Measurements from ENCODE around the gene ADSS1. TPM values are rescaled to one million over a fixed set of nuclear protein-coding genes. Genes with fewer than 3 reads are reported as not detected.

Gene ADSS1
- polyA plus RNA-seq, 4 donors = 3.6 to 12.7 (median 6.3) TPM

DNA sequence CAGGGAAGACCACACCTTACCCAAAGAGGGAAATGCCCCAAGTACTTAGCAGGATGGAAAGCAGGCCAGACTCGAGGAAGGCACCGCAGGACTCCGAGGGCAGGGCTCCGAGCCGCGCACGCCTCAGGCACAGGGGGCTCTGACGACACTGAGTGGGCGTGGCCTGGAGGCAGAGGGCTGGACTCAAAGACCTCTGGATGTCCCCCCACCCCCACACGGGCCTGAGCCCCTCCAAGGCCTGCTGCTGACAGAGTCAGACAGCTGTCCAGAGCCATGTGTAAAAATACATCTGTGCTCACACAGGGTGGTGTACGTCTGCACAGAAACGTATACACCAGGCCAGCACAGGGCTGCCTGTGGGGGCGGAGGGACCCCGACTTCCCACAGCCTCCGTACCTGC, 70.1 kb downstream of the ADSS1 start:
- peak overlapping the region in 1 of 3 donors; percentile 50 for H3K27ac ChIP-seq (ENCODE audit: low read depth in 1 of 3, low read length in 2 of 3)
- DNase-seq (peak; percentile 36 to 72), FAIRE-seq (no peak)
- H3K9me3 ChIP-seq (ENCODE audit: control insufficient read depth in 2 of 2, insufficient read depth in 1 of 2, low read depth in 1 of 2, low read length in 1 of 2) = no peaks in the 10 kb centered on the region
- 3 to 16% (median 9%) methylated on average over 15 of the region's 15 CpGs for WGBS, 3 donors
- H3K36me3 ChIP-seq (ENCODE audit: control insufficient read depth in 3 of 3, insufficient read depth in 2 of 3, low read depth in 1 of 3, low read length in 3 of 3) = peaks cover 0 to 49% (median 3%) of the 10 kb centered on the region in 3 donors
- H3K27me3 ChIP-seq (ENCODE audit: control insufficient read depth in 3 of 3, insufficient read depth in 3 of 3, low read length in 3 of 3) = no peaks in the 10 kb centered on the region
- H3K4me3 ChIP-seq (ENCODE audit: low read depth in 1 of 3, low read length in 3 of 3) = peak overlapping the region; percentile 71 to 95 (median 91)
- H3K4me1 ChIP-seq (ENCODE audit: control insufficient read depth in 3 of 3, insufficient read depth in 2 of 3, low read depth in 1 of 3, low read length in 2 of 3) = peaks cover 0 to 35% (median 12%) of the 10 kb centered on the region in 3 donors

DNA sequence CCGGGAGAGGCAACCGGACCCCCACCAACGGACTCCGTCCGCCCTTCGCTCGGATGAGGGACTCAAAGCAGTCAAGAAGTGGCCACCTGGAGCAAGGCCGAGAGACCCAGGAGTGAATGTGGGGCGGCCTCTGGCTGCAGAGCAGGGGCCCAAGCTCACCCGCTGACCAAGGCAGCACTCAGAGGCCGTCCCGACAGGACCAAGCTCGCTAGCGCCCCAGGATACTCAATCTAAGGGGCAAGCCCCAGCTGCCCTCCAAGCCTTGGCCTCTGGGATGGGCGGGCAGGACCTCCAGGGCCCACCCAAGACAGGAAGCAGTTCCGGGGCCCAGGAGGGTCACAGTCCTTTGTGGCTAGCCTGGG, 70.6 kb downstream of the ADSS1 start:
- peaks cover 0 to 37% (median 12%) of the 10 kb centered on the region in 3 donors for H3K4me1 ChIP-seq (ENCODE audit: control insufficient read depth in 3 of 3, insufficient read depth in 2 of 3, low read depth in 1 of 3, low read length in 2 of 3)
- peak overlapping the region; percentile 50 to 78 (median 65) for H3K27ac ChIP-seq (ENCODE audit: low read depth in 1 of 3, low read length in 2 of 3)
- DNase-seq (no peak), FAIRE-seq (no peak)
- H3K27me3 ChIP-seq (ENCODE audit: control insufficient read depth in 3 of 3, insufficient read depth in 3 of 3, low read length in 3 of 3) = no peaks in the 10 kb centered on the region
- 1 to 4% (median 3%) methylated on average over 16 of the region's 16 CpGs for WGBS, 3 donors
- H3K9me3 ChIP-seq (ENCODE audit: control insufficient read depth in 2 of 2, insufficient read depth in 1 of 2, low read depth in 1 of 2, low read length in 1 of 2) = no peaks in the 10 kb centered on the region
- H3K36me3 ChIP-seq (ENCODE audit: control insufficient read depth in 3 of 3, insufficient read depth in 2 of 3, low read depth in 1 of 3, low read length in 3 of 3) = peaks cover 0 to 43% (median 3%) of the 10 kb centered on the region in 3 donors
- H3K4me3 ChIP-seq (ENCODE audit: low read depth in 1 of 3, low read length in 3 of 3) = peak overlapping the region; percentile 71 to 95 (median 91)

DNA sequence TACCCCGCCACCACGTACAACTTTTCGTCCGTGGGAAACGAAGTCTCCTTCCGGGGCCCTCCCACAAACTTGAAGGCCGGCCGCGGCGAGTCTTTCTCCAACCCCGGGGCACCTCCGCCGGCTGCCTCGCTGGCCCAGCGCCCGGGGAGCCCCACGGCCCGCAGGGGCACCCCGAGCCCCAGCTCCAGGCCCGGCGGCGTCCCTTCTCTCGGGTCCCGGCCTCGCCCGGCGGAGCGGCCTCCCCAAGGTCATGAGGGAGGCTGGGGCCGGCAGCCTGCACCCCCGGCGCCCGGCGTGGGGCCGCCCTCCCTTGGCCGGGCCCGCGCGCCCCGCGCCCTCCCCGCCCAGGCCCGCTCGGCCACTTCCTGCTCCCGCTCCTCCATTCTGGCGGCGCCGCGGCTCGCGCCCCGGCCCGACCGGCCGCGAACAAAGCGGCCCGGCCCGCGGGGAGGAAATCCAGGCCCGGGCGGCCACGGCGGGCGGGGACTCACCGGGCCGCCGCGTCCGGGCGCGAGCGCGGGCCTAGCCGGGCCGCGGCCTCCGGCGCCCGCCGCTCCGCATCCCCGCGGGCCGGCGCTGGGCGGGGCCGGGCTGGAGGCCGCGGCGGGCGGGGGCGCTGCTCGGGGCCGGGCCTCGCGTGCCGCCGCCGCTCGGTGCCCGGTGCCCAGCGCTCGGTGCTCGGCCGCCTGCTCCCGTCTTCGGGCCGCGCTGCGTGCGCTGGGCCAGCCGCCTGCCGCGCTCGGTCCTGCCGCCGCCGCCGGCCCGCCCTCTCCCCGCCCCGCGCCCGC, 71.2 kb downstream of the ADSS1 start, which contains the start of gene AKT1:
AKT1 (minus strand) TSS at position 756 of the 788 bp plus-strand sequence. CDS start 3,105 bp downstream, outside the sequence.
- WGBS, 3 donors = 0 to 1% (median 0%) methylated on average over 53 to 123 of the region's 124 CpGs
- Histone ChIP-seq H3K36me3 (ENCODE audit: control insufficient read depth in 3 of 3, insufficient read depth in 2 of 3, low read depth in 1 of 3, low read length in 3 of 3) (peaks cover 0 to 38% (median 3%) of the 10 kb centered on the region in 3 donors), H3K9me3 (ENCODE audit: control insufficient read depth in 2 of 2, insufficient read depth in 1 of 2, low read depth in 1 of 2, low read length in 1 of 2) (no peaks in the 10 kb centered on the region), H3K27ac (ENCODE audit: low read depth in 1 of 3, low read length in 2 of 3) (peak within 1 kb of the TSS; percentile 72 to 85 (median 84)), H3K27me3 (ENCODE audit: control insufficient read depth in 3 of 3, insufficient read depth in 3 of 3, low read length in 3 of 3) (no peaks in the 10 kb centered on the region), H3K4me3 (ENCODE audit: low read depth in 1 of 3, low read length in 3 of 3) (peak within 1 kb of the TSS; percentile 71 to 95 (median 91)), H3K4me1 (ENCODE audit: control insufficient read depth in 3 of 3, insufficient read depth in 2 of 3, low read depth in 1 of 3, low read length in 2 of 3) (peaks cover 0 to 42% (median 12%) of the 10 kb centered on the region in 3 donors)
- FAIRE-seq (no peak), DNase-seq (peak; percentile 32 to 75)

DNA sequence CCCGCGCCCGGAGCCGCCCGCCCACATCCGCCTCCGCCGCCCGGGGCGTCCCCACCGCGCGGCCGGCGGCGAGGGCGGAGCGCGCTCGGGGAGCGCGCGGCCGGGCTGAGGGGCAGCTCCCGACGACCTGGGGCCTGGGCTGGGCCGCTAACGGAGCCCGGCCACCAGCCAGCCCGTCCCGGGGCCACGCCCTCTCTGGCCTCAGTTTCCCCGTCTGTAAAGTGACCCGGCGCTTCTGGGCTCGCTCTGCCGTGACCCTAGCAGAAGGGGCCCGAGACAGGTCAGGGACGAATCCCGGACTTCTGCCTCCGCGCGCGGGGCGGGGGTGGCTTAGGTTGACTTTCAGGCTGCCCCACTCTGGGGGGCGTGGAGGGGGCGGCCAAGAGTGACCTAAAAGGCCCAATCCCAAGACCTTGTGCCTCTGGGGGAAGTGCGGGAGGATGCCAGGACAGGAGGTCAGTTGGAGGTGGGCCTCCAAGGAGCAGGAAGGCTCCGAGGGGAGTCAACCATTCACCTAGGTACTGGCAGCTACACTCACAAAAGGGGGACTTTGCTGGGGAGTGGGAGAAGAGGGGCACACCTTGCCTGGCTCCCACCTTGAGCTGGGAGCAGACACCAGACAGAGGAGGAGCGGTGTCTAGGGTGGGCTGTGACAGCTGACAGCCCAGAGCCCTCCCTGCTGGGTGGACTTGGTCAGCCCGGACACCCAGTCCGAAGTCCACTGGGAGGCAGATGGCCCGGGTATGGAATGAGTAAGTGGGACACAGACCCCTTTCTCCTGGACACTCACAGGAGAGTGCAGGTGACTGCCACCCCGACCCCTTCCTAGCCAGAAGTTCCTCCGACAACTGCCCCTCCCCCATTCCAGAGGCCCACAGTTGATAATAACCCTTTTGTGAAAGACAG, 72.0 kb downstream of the ADSS1 start:
- DNase-seq (peak; percentile 58 to 81), FAIRE-seq (no peak)
- Histone ChIP-seq H3K9me3 (ENCODE audit: control insufficient read depth in 2 of 2, insufficient read depth in 1 of 2, low read depth in 1 of 2, low read length in 1 of 2) (no peaks in the 10 kb centered on the region), H3K27ac (ENCODE audit: low read depth in 1 of 3, low read length in 2 of 3) (peak overlapping the region; percentile 72 to 85 (median 84)), H3K36me3 (ENCODE audit: control insufficient read depth in 3 of 3, insufficient read depth in 2 of 3, low read depth in 1 of 3, low read length in 3 of 3) (peaks cover 0 to 30% (median 3%) of the 10 kb centered on the region in 3 donors), H3K27me3 (ENCODE audit: control insufficient read depth in 3 of 3, insufficient read depth in 3 of 3, low read length in 3 of 3) (no peaks in the 10 kb centered on the region), H3K4me3 (ENCODE audit: low read depth in 1 of 3, low read length in 3 of 3) (peak overlapping the region; percentile 65 to 95 (median 91)), H3K4me1 (ENCODE audit: control insufficient read depth in 3 of 3, insufficient read depth in 2 of 3, low read depth in 1 of 3, low read length in 2 of 3) (peaks cover 0 to 42% (median 12%) of the 10 kb centered on the region in 3 donors)
- 10 to 15% (median 14%) methylated on average over 18 to 55 of the region's 55 CpGs for WGBS, 3 donors

DNA sequence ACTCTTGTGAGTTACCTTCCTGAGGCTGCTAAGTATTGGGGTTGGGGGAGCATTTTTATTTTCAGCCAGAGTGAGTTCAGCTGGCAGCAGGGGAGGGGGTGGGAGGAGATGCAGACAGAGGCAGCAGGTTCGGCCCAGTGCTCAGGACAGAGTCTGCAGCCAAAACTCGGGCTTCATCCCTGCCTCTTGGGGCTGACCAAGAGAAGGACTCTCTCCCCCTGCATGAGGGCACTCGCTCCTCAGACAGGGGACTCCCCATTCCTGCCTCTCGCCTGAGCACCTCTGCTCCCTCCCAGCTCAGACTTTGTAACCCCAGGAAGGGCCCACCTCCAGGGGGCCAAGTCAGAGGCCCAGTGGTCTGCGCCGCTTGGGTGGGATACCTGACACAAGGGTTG, 72.7 kb downstream of the ADSS1 start:
- H3K4me3 ChIP-seq (ENCODE audit: low read depth in 1 of 3, low read length in 3 of 3) = no peak overlapping the region
- H3K27me3 ChIP-seq (ENCODE audit: control insufficient read depth in 3 of 3, insufficient read depth in 3 of 3, low read length in 3 of 3) = no peaks in the 10 kb centered on the region
- peaks cover under 1 to 48% (median 15%) of the 10 kb centered on the region in 3 donors for H3K4me1 ChIP-seq (ENCODE audit: control insufficient read depth in 3 of 3, insufficient read depth in 2 of 3, low read depth in 1 of 3, low read length in 2 of 3)
- DNase-seq (no peak), FAIRE-seq (no peak)
- H3K27ac ChIP-seq (ENCODE audit: low read depth in 1 of 3, low read length in 2 of 3) = no peak overlapping the region
- H3K36me3 ChIP-seq (ENCODE audit: control insufficient read depth in 3 of 3, insufficient read depth in 2 of 3, low read depth in 1 of 3, low read length in 3 of 3) = peaks cover 0 to 23% (median 0%) of the 10 kb centered on the region in 3 donors
- H3K9me3 ChIP-seq (ENCODE audit: control insufficient read depth in 2 of 2, insufficient read depth in 1 of 2, low read depth in 1 of 2, low read length in 1 of 2) = no peaks in the 10 kb centered on the region
- 75 to 84% (median 81%) methylated on average over 6 of the region's 6 CpGs for WGBS, 3 donors

Other genes starting within 250 kb of the ADSS1 start
- gene C14orf180, start 144.5 kb upstream of the ADSS1 start, polyA plus RNA-seq = 1 to 10 TPM in 1 of 4 donors, under 1 TPM in 1, not detected in 2; 0.04 to 2.3 TPM
- gene TMEM179, start 119.5 kb upstream of the ADSS1 start, polyA plus RNA-seq = 10 to 100 TPM in 1 of 4 donors, 1 to 10 TPM in 1, not detected in 2; 3.0 to 11.2 TPM
- gene INF2, start 34.6 kb upstream of the ADSS1 start, polyA plus RNA-seq = 100 to 1,000 TPM in 2 of 4 donors, 10 to 100 TPM in 2; 62.6 to 364 (median 197) TPM
- gene SIVA1, start 28.9 kb downstream of the ADSS1 start, polyA plus RNA-seq = 100 to 1,000 TPM in 3 of 4 donors, 10 to 100 TPM in 1; 91.9 to 269 (median 140) TPM
- 10 to 100 TPM; 72.4 to 95.9 (median 82.7) TPM for gene AKT1, start 71.5 kb downstream of the ADSS1 start, polyA plus RNA-seq
- gene ZBTB42, start 76.9 kb downstream of the ADSS1 start, polyA plus RNA-seq = 1 to 10 TPM; 2.7 to 6.6 (median 5.4) TPM
- 10 to 100 TPM; 24.9 to 33.9 (median 31.1) TPM for gene CEP170B, start 141.0 kb downstream of the ADSS1 start, polyA plus RNA-seq
- gene PLD4, start 200.7 kb downstream of the ADSS1 start, polyA plus RNA-seq = 10 to 100 TPM in 1 of 4 donors, 1 to 10 TPM in 1, under 1 TPM in 1, not detected in 1; 0.42 to 12.4 (median 1.4) TPM

All from small intestine (tissue), 7 donors.